ENCODE measurements around the gene C1orf87.

- TF ChIP-seq GATA3 (IDR thresholded peaks at IDR 0.05; ENCODE audit: low read depth, low read length) (no peak), GATA2 (IDR thresholded peaks at IDR 0.05; ENCODE audit: low read depth, low read length) (no peak)
Observed at GRCh38 chr1:60069691-60070090, 3.9 kb downstream of the C1orf87 start.

All from SH-SY5Y (cell line).